Ovary (tissue), 9 donors: Measurements from ENCODE around the gene PHACTR1. TPM values are rescaled to one million over a fixed set of nuclear protein-coding genes. Genes with fewer than 3 reads are reported as not detected.

ENCODE experiments used
- DNase-seq, 5 donors: peaks; one replicate each; pipeline ENCODE4 v3.0.0-alpha.2; 2019 to 2020
- H3K27ac ChIP-seq, 2 donors: fragments of 200-600 bp; one replicate each; pipeline versions ENCODE4 v1.5.1 to v1.8.0; 2019 to 2022
- H3K27me3 ChIP-seq: fragments of 200-600 bp; one replicate; pipeline ENCODE4 v1.8.0; 2022
- H3K36me3 ChIP-seq: fragments of 200-600 bp; sonication (generic); one replicate; pipeline ENCODE4 v1.5.1; 2019
- H3K4me1 ChIP-seq: one replicate; pipeline ENCODE4 v1.8.1; 2013; ENCODE audit warnings: mild to moderate bottlenecking, moderate library complexity; ENCODE audit not compliant: insufficient read depth
- H3K4me3 ChIP-seq: fragments of 200-600 bp; sonication (generic); one replicate; pipeline ENCODE4 v1.5.1; 2017
- H3K9me3 ChIP-seq, 2 donors: fragments of 200-600 bp in 1 of 2; sonication (generic) in 1 of 2; one replicate each; pipeline versions ENCODE4 v1.5.1 to v1.8.1; 2013 to 2019; ENCODE audit warnings: mild to moderate bottlenecking in 1 of 2, moderate library complexity in 1 of 2
- CTCF ChIP-seq, 3 donors: fragments of 450-650 bp in 2 of 3; fragments of 200-600 bp in 1 of 3; IDR thresholded peaks; one replicate each; pipeline versions ENCODE4 v1.5.1 to v1.8.0; 2016 to 2022; ENCODE audit warnings: antibody characterized with exemption in 3 of 3, mild to moderate bottlenecking in 1 of 3
- EP300 ChIP-seq: sonication (generic); formaldehyde crosslinking; IDR thresholded peaks from one replicate; pipeline ENCODE4 v1.6.1; 2017; ENCODE audit warnings: antibody characterized with exemption
- POLR2A ChIP-seq: fragments of 450-650 bp; IDR thresholded peaks from one replicate; pipeline ENCODE4 v1.6.1; 2017; ENCODE audit warnings: antibody characterized with exemption, mild to moderate bottlenecking, moderate library complexity
- WGBS, 3 donors: extraction: QIAGEN DNeasy Blood & Tissue Kit in 1 of 3; methylation state at CpG; one replicate each; pipeline versions ENCODE4 v1.1.5 to v1.1.7; 2013 to 2017; 5-methylcytosine and 5-hydroxymethylcytosine counted together
- intact Hi-C, 4 donors: fragments of 100-400 bp; cut with DNase I; formaldehyde crosslinking; loops; one replicate each; pipeline versions ENCODE4 v1.11.0 to v1.15.1; 2022 to 2023
- polyA plus RNA-seq, 2 donors: library from polyadenylated mRNA; stranded (reverse); fragments of 200-250 nt in 1 of 2; fragments of 350-450 nt in 1 of 2; fragmentation: Illumina TruSeq in 1 of 2; extraction: RNeasy Lipid Tissue Mini Kit (QIAGEN cat#74804) in 1 of 2; gene quantifications; one replicate each; pipeline ENCODE4 v1.2.3, GENCODE V29; 2013 to 2014
- total RNA-seq, 7 donors: library from RNA; depleted of rRNA in 2 of 7; stranded (reverse); fragments of >200 nt in 2 of 7; fragmentation: NEBNext Ultra II Directional in 3 of 7; extraction: Animal tissue kit (Norgen Biotek cat#: 25700) in 3 of 7; gene quantifications; one replicate each; pipeline versions ENCODE4 v1.1.0 to v1.2.4, GENCODE V29; 2016 to 2023
- donor health status: DM: no; HTN: no; CAD: no; lungs with moderate emphysema.
- donor health status: DM: no; HTN: no; CAD: no.
- donor health status: Bipolar disorder and iron deficiency.
- donor health status: DM: yes; HTN: yes; CAD: no.
- donor health status: DM: no; HTN: no; CAD: no.
- donor health status: DM: yes; HTN: yes; CAD: no.

The PHACTR1 gene
- total and polyA plus RNA-seq, 9 donors: 0.48 to 10.9 (median 3.7) TPM

- Histone ChIP-seq H3K4me3 (no peak overlapping the region), H3K4me1 (no peaks in the 10 kb centered on the region), H3K27ac (no peak overlapping the region), H3K36me3 (no peaks in the 10 kb centered on the region), H3K27me3 (no peaks in the 10 kb centered on the region), H3K9me3 (no peaks in the 10 kb centered on the region)
- 40 to 48% (median 43%) methylated on average over 3 of the region's 3 CpGs for WGBS, 3 donors
- TF ChIP-seq CTCF (IDR thresholded peaks at IDR 0.05): no peak
- TF ChIP-seq EP300: no peak
- no peak for TF ChIP-seq POLR2A
- no peak for DNase-seq
- intact Hi-C loops: loop anchor here in 1 of 4 donors (10.0 kb wide), 1 partner anchor 418 kb away; no protein-coding TSS in a partner anchor
Observed at GRCh38 chr6:12916420-12917136, 200.0 kb downstream of the PHACTR1 start.

GRCh38 chr6:12921467-12921866, 204.9 kb downstream of the PHACTR1 start:
- Histone ChIP-seq H3K27me3 (no peaks in the 10 kb centered on the region), H3K4me1 (no peaks in the 10 kb centered on the region), H3K27ac (no peak overlapping the region), H3K36me3 (no peaks in the 10 kb centered on the region), H3K9me3 (no peaks in the 10 kb centered on the region), H3K4me3 (no peak overlapping the region)
- intact Hi-C loops: no loop called here
- no peak for DNase-seq
- TF ChIP-seq POLR2A (no peak), EP300 (no peak), CTCF (IDR thresholded peaks at IDR 0.05) (no peak)

- H3K27ac ChIP-seq: no peak overlapping the region
- H3K4me3 ChIP-seq: no peak overlapping the region
- H3K9me3 ChIP-seq: no peaks in the 10 kb centered on the region
- intact Hi-C loops: no loop called here
- H3K36me3 ChIP-seq: no peaks in the 10 kb centered on the region
- DNase-seq: no peak
- no peaks in the 10 kb centered on the region for H3K27me3 ChIP-seq
- 69 to 78% (median 70%) methylated on average over 3 of the region's 3 CpGs for WGBS, 3 donors
- H3K4me1 ChIP-seq: no peaks in the 10 kb centered on the region
- TF ChIP-seq EP300 (no peak), POLR2A (no peak), CTCF (IDR thresholded peaks at IDR 0.05) (no peak)
Observed at GRCh38 chr6:12923644-12924235, 207.2 kb downstream of the PHACTR1 start.

- Histone ChIP-seq H3K27me3 (no peaks in the 10 kb centered on the region), H3K4me3 (no peak overlapping the region), H3K36me3 (no peaks in the 10 kb centered on the region), H3K4me1 (no peaks in the 10 kb centered on the region), H3K27ac (no peak overlapping the region), H3K9me3 (no peaks in the 10 kb centered on the region)
- DNase-seq: no peak
- 75 to 88% (median 85%) methylated on average over 1 of the region's 1 CpG for WGBS, 3 donors
- intact Hi-C loops: no loop called here
- TF ChIP-seq POLR2A (no peak), CTCF (IDR thresholded peaks at IDR 0.05) (no peak), EP300 (no peak)
Observed at GRCh38 chr6:12924911-12925310, 208.3 kb downstream of the PHACTR1 start.
